GM12873 (cell line): ENCODE data around the gene SPSB1.

Source experiments
- CTCF ChIP-seq: IDR thresholded peaks from 2 replicates; pipeline ENCODE4 v1.5.1; 2012; ENCODE audit warnings: low read depth, mild to moderate bottlenecking, moderate library complexity, low read length, control low read depth; ENCODE audit not compliant: insufficient read depth; ENCODE audit errors: missing control alignments

The SPSB1 gene

GRCh38 chr1:9267827-9268581 lies 24.7 kb upstream of the SPSB1 start:
- no peak for TF ChIP-seq CTCF

GRCh38 chr1:9269078-9269501 lies 23.6 kb upstream of the SPSB1 start:
- TF ChIP-seq CTCF, result no peak

- no peak for TF ChIP-seq CTCF
Observed at GRCh38 chr1:9269721-9270120, 23.0 kb upstream of the SPSB1 start.

GRCh38 chr1:9270290-9270883 lies 22.3 kb upstream of the SPSB1 start:
- no peak for TF ChIP-seq CTCF

- no peak for TF ChIP-seq CTCF
Observed at GRCh38 chr1:9271283-9271682, 21.4 kb upstream of the SPSB1 start.

GRCh38 chr1:9271861-9272595 lies 20.7 kb upstream of the SPSB1 start:
- TF ChIP-seq CTCF, result no peak

- no peak for TF ChIP-seq CTCF
Observed at GRCh38 chr1:9273177-9273576, 19.5 kb upstream of the SPSB1 start.
